Heart left ventricle (tissue), 16 donors: ENCODE results near the gene PTPMT1. TPM values are rescaled to one million over a fixed set of nuclear protein-coding genes. Genes with fewer than 3 reads are reported as not detected.

Source experiments
- ATAC-seq, 4 donors: fragments of 200-7000 bp; cut with Tn5 transposase; one replicate each; pipeline ENCODE4 v1.9.1; 2020 to 2022; ENCODE audit warnings: moderate library complexity in 4 of 4, mild to moderate bottlenecking in 3 of 4, moderate number of reproducible peaks in 1 of 4
- DNase-seq, 5 donors: peaks; one replicate each; pipeline ENCODE4 v3.0.0-alpha.2; 2020
- H3K27ac ChIP-seq, 12 donors: fragments of 200-600 bp; sonication (generic) in 4 of 12; one replicate each; pipeline versions ENCODE4 v1.5.0 to v1.8.0; 2016 to 2022; ENCODE audit warnings: mild to moderate bottlenecking in 2 of 12
- H3K27me3 ChIP-seq, 9 donors: fragments of 200-600 bp; sonication (generic) in 2 of 9; one replicate each; pipeline versions ENCODE4 v1.5.1 to v1.8.0; 2016 to 2022; ENCODE audit warnings: mild to moderate bottlenecking in 3 of 9
- H3K36me3 ChIP-seq, 9 donors: fragments of 200-600 bp; sonication (generic) in 2 of 9; one replicate each; pipeline versions ENCODE4 v1.5.0 to v1.8.0; 2018 to 2022; ENCODE audit warnings: mild to moderate bottlenecking in 2 of 9
- H3K4me1 ChIP-seq, 12 donors: fragments of 200-600 bp; sonication (generic) in 4 of 12; one replicate each; pipeline versions ENCODE4 v1.5.0 to v1.8.0; 2016 to 2022; ENCODE audit warnings: mild to moderate bottlenecking in 3 of 12
- H3K4me3 ChIP-seq, 12 donors: fragments of 200-600 bp; sonication (generic) in 4 of 12; one replicate each; pipeline versions ENCODE4 v1.5.0 to v1.8.0; 2017 to 2022; ENCODE audit warnings: mild to moderate bottlenecking in 9 of 12, moderate library complexity in 4 of 12
- H3K9me3 ChIP-seq, 12 donors: fragments of 200-600 bp; sonication (generic) in 4 of 12; one replicate each; pipeline versions ENCODE4 v1.5.0 to v1.8.0; 2016 to 2022; ENCODE audit warnings: mild to moderate bottlenecking in 1 of 12
- CTCF ChIP-seq, 12 donors: fragments of 200-600 bp; sonication (generic) in 4 of 12; IDR thresholded peaks; one replicate each; pipeline versions ENCODE4 v1.5.0 to v1.8.0; 2018 to 2022; ENCODE audit warnings: antibody characterized with exemption in 12 of 12, mild to moderate bottlenecking in 5 of 12
- POLR2A ChIP-seq, 2 donors: fragments of 450-650 bp; IDR thresholded peaks; one replicate each; pipeline ENCODE4 v1.6.1; 2017; ENCODE audit warnings: antibody characterized with exemption in 2 of 2, mild to moderate bottlenecking in 2 of 2, moderate library complexity in 2 of 2
- WGBS, 4 donors: extraction: QIAGEN DNeasy Blood & Tissue Kit in 2 of 4; methylation state at CpG; one replicate each; pipeline versions ENCODE4 v1.1.5 to v1.1.7; 2013 to 2018; 5-methylcytosine and 5-hydroxymethylcytosine counted together
- intact Hi-C, 10 donors: fragments of 100-400 bp; cut with DNase I; formaldehyde crosslinking; loops; one replicate each; pipeline versions ENCODE4 v1.11.1 to v1.14.2; 2022
- polyA plus RNA-seq, 2 donors: library from polyadenylated mRNA; stranded (reverse); fragments of 200-250 nt; gene quantifications; one replicate each; pipeline ENCODE4 v1.2.3, GENCODE V29; 2013
- total RNA-seq, 9 donors: library from RNA; depleted of rRNA in 2 of 9; stranded (reverse); fragments of >200 nt in 2 of 9; fragmentation: NEBNext Ultra II Directional in 3 of 9; extraction: Animal tissue kit (Norgen Biotek cat#: 25700) in 3 of 9; gene quantifications; one replicate each; pipeline versions ENCODE4 v1.1.0 to v1.2.4, GENCODE V29; 2016 to 2023
- donor health status: ischemic (EF 13 %, LVEDD 7.1; RV severe dilation, severe dysfunction).
- donor health status: healthy with polysubstance abuse.
- donor health status: DM: no; HTN: yes; CAD: no.
- donor health status: DM: no; HTN: no; CAD: no.
- donor health status: ischemic (EF 25% LVEDD 6.9; RV normal size, moderate dysfunction).
- donor health status: ischemic (EF 25% LVEDD 5.7; RV mildly dilated, moderate dysfunction).
- donor health status: healthy.
- donor health status: DM: yes; HTN: yes; CAD: no.
- donor health status: ischemic (EF 35%, LVEDD 5.7; RV mildly dilated, moderate dysfunction).
- donor health status: nonischemic (EF 11% LVEDD 7.7; RV severe dilation, severe dysfunction).
- donor health status: DM: yes; HTN: yes; CAD: no.
- donor health status: PGD.
- donor health status: ischemic (EF 29% LVEDD 5.4; RV normal size, mild dysfunction).
- donor health status: nonischemic (EF 23%, LVEDD 6.1; RV moderate dilation, normal function).

The PTPMT1 gene
- total and polyA plus RNA-seq, 11 donors = 17.4 to 77.4 (median 24.5) TPM

DNA sequence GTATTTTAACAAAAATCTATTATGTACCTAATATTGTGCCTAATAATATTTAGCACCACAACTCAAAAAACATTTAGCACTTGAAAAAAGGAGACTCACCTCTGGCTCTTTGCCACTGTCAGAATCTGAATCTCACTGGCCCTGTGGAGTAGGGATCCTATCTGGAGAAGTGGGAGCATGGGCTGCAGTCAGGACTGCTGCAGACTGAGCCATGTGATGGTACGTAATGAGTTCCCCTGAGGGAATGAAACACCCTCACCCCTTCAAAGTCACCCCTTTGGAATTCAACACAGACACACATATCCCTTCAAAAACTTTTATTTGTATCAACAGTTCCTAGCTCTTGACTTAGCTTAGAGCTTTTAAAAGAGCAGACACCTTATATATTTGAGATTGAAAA is 6.5 kb downstream of the PTPMT1 start:
- Histone ChIP-seq H3K27me3 (no peaks in the 10 kb centered on the region), H3K4me1 (peaks cover 0 to 39% (median 27%) of the 10 kb centered on the region in 12 donors), H3K36me3 (peaks cover 0 to 85% (median 68%) of the 10 kb centered on the region in 9 donors), H3K4me3 (no peak overlapping the region), H3K9me3 (no peaks in the 10 kb centered on the region), H3K27ac (peak overlapping the region in 5 of 12 donors; percentile 35 to 68 (median 45))
- TF ChIP-seq POLR2A (IDR thresholded peaks at IDR 0.05) (no peak), CTCF (IDR thresholded peaks at IDR 0.05) (no peak)
- ATAC-seq (peak in 1 of 4 donors; percentile 51), DNase-seq (no peak)
- WGBS, 4 donors = 20 to 44% (median 38%) methylated on average over 1 of the region's 1 CpG
- intact Hi-C loops = no loop called here

DNA sequence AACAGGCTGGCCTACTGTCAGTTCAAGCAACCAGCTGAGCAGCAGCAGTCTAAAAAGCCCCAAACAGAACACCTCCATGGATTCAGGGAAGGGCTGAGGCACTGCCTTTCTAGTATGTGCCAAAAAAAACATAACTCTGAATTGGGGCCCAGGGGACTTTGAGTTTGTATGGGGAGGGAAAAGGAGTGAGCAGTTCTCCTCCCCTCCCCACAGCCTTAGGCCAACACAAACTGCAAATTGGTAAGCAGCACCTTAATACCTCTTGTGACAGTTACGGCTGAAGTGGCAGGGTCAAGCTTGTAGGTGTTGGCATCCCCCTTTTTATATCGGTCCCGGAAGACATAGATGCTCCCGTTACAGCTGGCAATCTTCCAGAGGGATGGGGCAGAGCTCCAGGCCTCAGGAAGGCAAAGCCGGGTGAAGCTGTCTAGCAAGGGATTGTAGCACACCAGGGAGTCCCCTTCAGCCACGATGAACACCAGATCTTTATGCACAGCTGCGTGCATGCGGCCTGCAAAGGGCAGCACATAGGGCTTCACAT is 7.4 kb downstream of the PTPMT1 start:
- peak overlapping the region in 8 of 12 donors; percentile 25 to 68 (median 42) for H3K27ac ChIP-seq
- TF ChIP-seq CTCF (IDR thresholded peaks at IDR 0.05) = no peak
- TF ChIP-seq POLR2A (IDR thresholded peaks at IDR 0.05) = no peak
- 21 to 32% (median 23%) methylated on average over 6 to 8 of the region's 8 CpGs for WGBS, 4 donors
- peaks cover 0 to 90% (median 73%) of the 10 kb centered on the region in 9 donors for H3K36me3 ChIP-seq
- H3K4me1 ChIP-seq = peaks cover 2 to 48% (median 35%) of the 10 kb centered on the region in 12 donors
- H3K27me3 ChIP-seq = no peaks in the 10 kb centered on the region
- no peak overlapping the region for H3K4me3 ChIP-seq
- no peaks in the 10 kb centered on the region for H3K9me3 ChIP-seq
- ATAC-seq = peak in 2 of 4 donors; percentile 20 to 25
- intact Hi-C loops = no loop called here
- DNase-seq = no peak

DNA sequence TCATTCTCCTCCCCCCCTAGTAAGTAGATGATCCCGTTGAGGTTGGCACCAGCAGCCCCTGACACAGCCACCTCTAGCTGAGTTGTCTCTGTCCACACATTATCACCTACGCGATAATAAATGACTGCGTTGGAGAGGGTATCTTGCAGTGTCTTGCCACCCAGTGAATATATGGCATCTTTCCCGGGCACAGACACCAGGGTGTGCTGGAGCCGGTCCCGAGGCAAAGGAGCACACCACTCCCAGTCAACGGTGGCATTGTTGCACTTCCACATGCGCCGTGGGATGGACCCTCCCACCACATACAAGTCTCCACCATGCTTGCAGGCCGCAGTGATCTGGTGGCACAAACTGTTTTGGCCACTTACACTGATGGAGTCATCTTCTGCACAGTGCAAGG is 7.9 kb downstream of the PTPMT1 start:
- DNase-seq = peak in 3 of 5 donors; percentile 47 to 68 (median 54)
- H3K4me1 ChIP-seq = peaks cover 7 to 53% (median 41%) of the 10 kb centered on the region in 12 donors

More for the DNA sequence above, 7.9 kb downstream of the PTPMT1 start:
- ATAC-seq = peak; percentile 80 to 88 (median 84)
- Histone ChIP-seq H3K27ac (peak overlapping the region in 7 of 12 donors; percentile 13 to 68 (median 45)), H3K27me3 (no peaks in the 10 kb centered on the region), H3K36me3 (peaks cover 0 to 88% (median 73%) of the 10 kb centered on the region in 9 donors), H3K4me3 (no peak overlapping the region), H3K9me3 (no peaks in the 10 kb centered on the region)
- intact Hi-C loops = no loop called here
- 49 to 78% (median 63%) methylated on average over 8 to 11 of the region's 11 CpGs for WGBS, 4 donors
- TF ChIP-seq CTCF (IDR thresholded peaks at IDR 0.05) = no peak
- TF ChIP-seq POLR2A (IDR thresholded peaks at IDR 0.05) = no peak
